Measurements from ENCODE around the gene CHGA.

DNA sequence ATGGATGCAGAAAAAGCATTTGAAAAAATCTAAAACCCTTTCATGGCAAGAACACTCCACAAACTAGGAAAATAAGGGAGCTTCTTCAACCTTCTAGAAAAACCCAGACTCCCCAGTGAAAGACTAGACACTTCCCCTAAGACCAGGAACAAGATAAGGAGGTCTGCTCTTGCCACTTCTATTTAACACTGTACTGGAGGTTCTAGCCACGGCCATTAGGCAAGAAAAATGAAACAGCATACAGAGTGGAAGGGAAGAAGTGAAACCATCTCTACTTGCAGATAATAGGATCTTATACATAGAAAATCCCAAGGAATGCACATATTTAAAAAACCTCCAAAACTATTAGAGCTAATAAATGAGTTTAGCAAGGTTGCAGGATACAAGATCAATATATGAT, 42.3 kb downstream of the CHGA start:
- TF ChIP-seq, protein P1, sequence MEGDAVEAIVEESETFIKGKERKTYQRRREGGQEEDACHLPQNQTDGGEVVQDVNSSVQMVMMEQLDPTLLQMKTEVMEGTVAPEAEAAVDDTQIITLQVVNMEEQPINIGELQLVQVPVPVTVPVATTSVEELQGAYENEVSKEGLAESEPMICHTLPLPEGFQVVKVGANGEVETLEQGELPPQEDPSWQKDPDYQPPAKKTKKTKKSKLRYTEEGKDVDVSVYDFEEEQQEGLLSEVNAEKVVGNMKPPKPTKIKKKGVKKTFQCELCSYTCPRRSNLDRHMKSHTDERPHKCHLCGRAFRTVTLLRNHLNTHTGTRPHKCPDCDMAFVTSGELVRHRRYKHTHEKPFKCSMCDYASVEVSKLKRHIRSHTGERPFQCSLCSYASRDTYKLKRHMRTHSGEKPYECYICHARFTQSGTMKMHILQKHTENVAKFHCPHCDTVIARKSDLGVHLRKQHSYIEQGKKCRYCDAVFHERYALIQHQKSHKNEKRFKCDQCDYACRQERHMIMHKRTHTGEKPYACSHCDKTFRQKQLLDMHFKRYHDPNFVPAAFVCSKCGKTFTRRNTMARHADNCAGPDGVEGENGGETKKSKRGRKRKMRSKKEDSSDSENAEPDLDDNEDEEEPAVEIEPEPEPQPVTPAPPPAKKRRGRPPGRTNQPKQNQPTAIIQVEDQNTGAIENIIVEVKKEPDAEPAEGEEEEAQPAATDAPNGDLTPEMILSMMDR (IDR thresholded peaks at IDR 0.05; ENCODE audit: low read depth, low read length): no peak
- TF ChIP-seq POLR2A (IDR thresholded peaks at IDR 0.05; ENCODE audit: extremely low read depth, insufficient read length): no peak
